OCI-LY3 (cell line): ENCODE data around the gene SEZ6L.

ENCODE experiments used
- H2AFZ ChIP-seq: fragments of 200-600, 300-600 bp; shearing (Covaris generic); 2 replicates; pipeline ENCODE4 v1.6.0; 2014; ENCODE audit warnings: antibody characterized with exemption, low read depth, low read length
- H3K27ac ChIP-seq: fragments of 200-600, 300-600 bp; sonication (generic); 2 replicates; pipeline ENCODE4 v1.5.1; 2014; ENCODE audit warnings: mild to moderate bottlenecking, low read length, moderate library complexity, mixed read lengths
- H3K27me3 ChIP-seq: fragments of 200-600, 300-600 bp; sonication (generic); 2 replicates; pipeline ENCODE4 v1.6.1; 2014; ENCODE audit warnings: low read depth, low read length, mixed read lengths
- H3K36me3 ChIP-seq: fragments of 200-600, 300-600 bp; sonication (generic); replicated peaks from 2 replicates; pipeline ENCODE3; 2014; ENCODE audit warnings: low read depth, low read length, mixed read lengths
- H3K4me1 ChIP-seq: fragments of 300-600, 200-600 bp; sonication (generic); 2 replicates; pipeline ENCODE4 v1.6.1; 2014; ENCODE audit warnings: low read length, mixed read lengths
- H3K4me2 ChIP-seq: fragments of 200-600, 300-600 bp; sonication (generic); 2 replicates; pipeline ENCODE4 v1.6.1; 2014; ENCODE audit warnings: low read length, mixed read lengths
- H3K4me3 ChIP-seq: fragments of 300-600, 200-600 bp; sonication (generic); 2 replicates; pipeline ENCODE4 v1.5.1; 2014; ENCODE audit warnings: antibody characterized with exemption, mild to moderate bottlenecking, low read length, moderate library complexity
- H3K79me2 ChIP-seq: fragments of 300-600, 200-600 bp; shearing (Covaris generic); 2 replicates; pipeline ENCODE4 v1.6.1; 2014; ENCODE audit warnings: mild to moderate bottlenecking, low read length, mixed read lengths
- H3K9ac ChIP-seq: fragments of 300-600, 200-600 bp; shearing (Covaris generic); 2 replicates; pipeline ENCODE4 v1.6.0; 2014; ENCODE audit warnings: mild to moderate bottlenecking, low read length, moderate library complexity
- H3K9me3 ChIP-seq: fragments of 200-600, 300-600 bp; shearing (Covaris generic); 2 replicates; pipeline ENCODE4 v1.6.1; 2014; ENCODE audit warnings: low read length, mixed read lengths; ENCODE audit not compliant: insufficient read depth
- H4K20me1 ChIP-seq: fragments of 200-600, 300-600 bp; sonication (generic); 2 replicates; pipeline ENCODE4 v1.6.1; 2016; ENCODE audit warnings: low read length, mixed read lengths; ENCODE audit not compliant: insufficient read depth
- EZH2phosphoT487 ChIP-seq: fragments of 200-600 bp; shearing (Covaris generic); IDR thresholded peaks from 2 replicates; pipeline ENCODE4 v1.6.1; 2018; ENCODE audit warnings: antibody characterized with exemption, mixed run types, low read depth
- TF ChIP-seq, protein P1 (sequence below): fragments of 200-600, 300-600 bp; sonication (generic); IDR thresholded peaks from 2 replicates; pipeline ENCODE4 v1.5.1; 2014; ENCODE audit warnings: antibody characterized with exemption, low read length, low read depth

The SEZ6L gene

GRCh38 chr22:26321469-26321913 lies 152.2 kb downstream of the SEZ6L start:
- no peak overlapping the region for H3K9ac ChIP-seq
- peaks cover 4% of the 10 kb centered on the region for H3K4me1 ChIP-seq
- no peaks in the 10 kb centered on the region for H3K9me3 ChIP-seq
- peaks cover 69% of the 10 kb centered on the region for H3K27me3 ChIP-seq
- H3K4me2 ChIP-seq, result no peak overlapping the region
- no peak overlapping the region for H3K4me3 ChIP-seq
- H2AFZ ChIP-seq, result no peak overlapping the region
- TF ChIP-seq, protein P1, sequence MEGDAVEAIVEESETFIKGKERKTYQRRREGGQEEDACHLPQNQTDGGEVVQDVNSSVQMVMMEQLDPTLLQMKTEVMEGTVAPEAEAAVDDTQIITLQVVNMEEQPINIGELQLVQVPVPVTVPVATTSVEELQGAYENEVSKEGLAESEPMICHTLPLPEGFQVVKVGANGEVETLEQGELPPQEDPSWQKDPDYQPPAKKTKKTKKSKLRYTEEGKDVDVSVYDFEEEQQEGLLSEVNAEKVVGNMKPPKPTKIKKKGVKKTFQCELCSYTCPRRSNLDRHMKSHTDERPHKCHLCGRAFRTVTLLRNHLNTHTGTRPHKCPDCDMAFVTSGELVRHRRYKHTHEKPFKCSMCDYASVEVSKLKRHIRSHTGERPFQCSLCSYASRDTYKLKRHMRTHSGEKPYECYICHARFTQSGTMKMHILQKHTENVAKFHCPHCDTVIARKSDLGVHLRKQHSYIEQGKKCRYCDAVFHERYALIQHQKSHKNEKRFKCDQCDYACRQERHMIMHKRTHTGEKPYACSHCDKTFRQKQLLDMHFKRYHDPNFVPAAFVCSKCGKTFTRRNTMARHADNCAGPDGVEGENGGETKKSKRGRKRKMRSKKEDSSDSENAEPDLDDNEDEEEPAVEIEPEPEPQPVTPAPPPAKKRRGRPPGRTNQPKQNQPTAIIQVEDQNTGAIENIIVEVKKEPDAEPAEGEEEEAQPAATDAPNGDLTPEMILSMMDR, result no peak
- no peak for TF ChIP-seq EZH2phosphoT487
- no peaks in the 10 kb centered on the region for H4K20me1 ChIP-seq
- H3K79me2 ChIP-seq, result no peaks in the 10 kb centered on the region
- H3K36me3 ChIP-seq, result no peaks in the 10 kb centered on the region
- no peak overlapping the region for H3K27ac ChIP-seq

DNA sequence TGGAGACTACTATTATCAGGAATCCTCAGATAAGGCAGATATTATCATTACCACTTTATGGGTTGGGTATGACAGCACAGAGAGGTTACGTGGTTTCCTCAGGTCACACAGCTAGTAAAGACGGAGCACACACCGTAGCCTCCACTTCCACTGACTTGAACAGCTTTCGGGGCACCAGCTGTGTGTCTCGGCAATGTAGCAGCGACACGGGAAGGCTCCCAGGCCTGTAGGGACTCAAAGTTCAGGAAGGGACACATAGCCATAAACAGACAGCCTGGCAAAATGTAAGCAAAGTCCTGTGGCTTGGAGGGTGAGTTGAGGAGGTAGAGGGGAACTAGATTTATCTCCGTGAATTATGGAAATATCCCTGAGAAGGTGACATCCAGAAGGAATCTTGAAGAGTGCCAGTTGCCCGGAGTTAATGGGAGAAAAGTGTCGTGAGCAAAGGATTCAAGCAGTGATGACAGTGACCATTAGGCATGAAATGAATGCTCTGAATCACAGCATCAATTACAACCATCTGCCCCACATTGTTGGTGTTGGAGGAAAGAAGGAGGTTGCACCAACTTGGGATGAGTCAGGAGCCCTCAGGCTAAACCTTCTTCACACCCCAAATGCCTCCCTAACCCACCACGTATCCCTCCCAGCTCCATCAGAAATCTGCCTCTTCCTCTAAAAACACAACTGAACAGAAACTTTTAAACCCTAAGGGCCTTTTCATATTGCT lies 153.1 kb downstream of the SEZ6L start:
- Histone ChIP-seq H3K4me2 (no peak overlapping the region), H3K27me3 (peaks cover 64% of the 10 kb centered on the region), H3K36me3 (no peaks in the 10 kb centered on the region), H4K20me1 (no peaks in the 10 kb centered on the region), H3K4me1 (peaks cover 13% of the 10 kb centered on the region), H3K27ac (no peak overlapping the region), H3K4me3 (no peak overlapping the region), H3K79me2 (no peaks in the 10 kb centered on the region), H3K9ac (no peak overlapping the region), H3K9me3 (no peaks in the 10 kb centered on the region), H2AFZ (no peak overlapping the region)
- no peak for TF ChIP-seq EZH2phosphoT487
- TF ChIP-seq, protein P1, result no peak

GRCh38 chr22:26323013-26323412 lies 153.8 kb downstream of the SEZ6L start:
- no peak overlapping the region for H2AFZ ChIP-seq
- H3K4me1 ChIP-seq, result peaks cover 14% of the 10 kb centered on the region
- peaks cover 59% of the 10 kb centered on the region for H3K27me3 ChIP-seq
- H3K9me3 ChIP-seq, result no peaks in the 10 kb centered on the region
- no peak overlapping the region for H3K9ac ChIP-seq
- TF ChIP-seq, protein P1, result no peak
- no peak for TF ChIP-seq EZH2phosphoT487
- H3K79me2 ChIP-seq, result no peaks in the 10 kb centered on the region
- H3K36me3 ChIP-seq, result no peaks in the 10 kb centered on the region
- no peaks in the 10 kb centered on the region for H4K20me1 ChIP-seq
- H3K4me2 ChIP-seq, result no peak overlapping the region
- H3K27ac ChIP-seq, result no peak overlapping the region
- no peak overlapping the region for H3K4me3 ChIP-seq

GRCh38 chr22:26324150-26324549 lies 154.9 kb downstream of the SEZ6L start:
- no peaks in the 10 kb centered on the region for H3K9me3 ChIP-seq
- no peak overlapping the region for H3K4me3 ChIP-seq
- peaks cover 61% of the 10 kb centered on the region for H3K27me3 ChIP-seq
- TF ChIP-seq, protein P1, result no peak
- no peak for TF ChIP-seq EZH2phosphoT487
- no peak overlapping the region for H3K9ac ChIP-seq
- H3K36me3 ChIP-seq, result no peaks in the 10 kb centered on the region
- H2AFZ ChIP-seq, result no peak overlapping the region
- peaks cover 14% of the 10 kb centered on the region for H3K4me1 ChIP-seq
- H3K4me2 ChIP-seq, result no peak overlapping the region
- no peak overlapping the region for H3K27ac ChIP-seq
- H3K79me2 ChIP-seq, result no peaks in the 10 kb centered on the region
- no peaks in the 10 kb centered on the region for H4K20me1 ChIP-seq
